ENCODE data around the gene MAB21L4. TPM values are rescaled to one million over a fixed set of nuclear protein-coding genes. Genes with fewer than 3 reads are reported as not detected.

Gene MAB21L4
- total RNA-seq, 1 experiment from 2014 or later = 0.21 TPM

DNA sequence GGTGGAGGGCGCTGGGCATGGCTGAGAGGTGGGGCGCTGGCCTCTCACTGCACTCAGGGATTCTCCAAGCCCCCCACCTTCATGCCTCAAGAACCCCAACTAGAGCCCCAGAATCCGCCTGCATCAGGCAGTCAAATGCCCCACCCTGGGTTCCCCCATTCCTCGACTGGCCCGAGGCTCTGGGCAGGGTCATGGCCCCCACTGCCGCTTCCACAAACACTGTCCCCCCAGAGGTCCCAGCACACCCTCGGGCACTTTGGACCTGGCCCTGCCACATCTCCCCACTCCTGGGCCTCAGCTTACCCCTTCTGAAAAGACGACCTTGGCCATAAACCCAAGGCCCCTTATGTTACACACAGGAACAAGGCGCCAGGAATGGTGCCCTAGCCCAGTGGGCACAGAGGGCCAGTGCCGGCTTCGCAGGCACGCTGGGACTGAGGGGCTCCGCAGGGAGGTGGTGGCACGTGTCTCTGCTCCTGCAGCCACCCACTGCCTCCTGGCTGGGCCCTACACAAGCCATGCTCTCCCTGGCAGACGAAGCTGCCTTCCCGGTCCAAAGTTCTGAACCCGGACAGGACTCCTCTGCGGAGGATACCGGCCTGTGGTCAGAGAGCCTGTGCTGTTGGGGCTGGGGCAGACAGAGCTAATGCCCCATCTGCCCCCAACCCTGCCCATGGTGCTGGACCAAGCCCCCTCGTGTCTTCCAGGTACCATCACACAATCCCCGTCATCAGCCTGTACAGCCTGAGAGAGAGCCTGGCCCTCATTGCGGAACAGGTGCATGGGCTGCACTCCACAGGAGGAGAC is 20.5 kb downstream of the MAB21L4 start:
- in situ Hi-C loops (cut with HindIII; ENCODE audit: low pct_unique_long_range_greater_than_20kb, low sequenced_read_pairs) = no loop called here
- Histone ChIP-seq H3K9me3 (ENCODE audit: control insufficient read depth, insufficient read depth, low read depth, low read length) (no peaks in the 10 kb centered on the region), H3K27me3 (ENCODE audit: control insufficient read depth, insufficient read depth, low read length) (no peaks in the 10 kb centered on the region), H3K36me3 (ENCODE audit: control insufficient read depth, insufficient read depth, low read length) (no peaks in the 10 kb centered on the region), H3K27ac (ENCODE audit: low read length) (no peak overlapping the region), H3K4me3 (ENCODE audit: low read depth in 2 of 2, low read length in 2 of 2) (no peak overlapping the region), H3K4me1 (ENCODE audit: control insufficient read depth, insufficient read depth, low read length) (no peaks in the 10 kb centered on the region)
- ChIA-PET CTCF (no interaction called here), POLR2A (no interaction called here)
- ATAC-seq (no peak), DNase-seq (ENCODE audit: low read depth, low spot score) (no peak)
- BruUV-seq (replicated peaks) = no TSS peak
- TF ChIP-seq TCF7L2 (IDR thresholded peaks at IDR 0.05; ENCODE audit: low read depth, low read length) (no peak), POLR2AphosphoS5 (IDR thresholded peaks at IDR 0.05; ENCODE audit: low read depth, low read length) (no peak), SIN3A (IDR thresholded peaks at IDR 0.05; ENCODE audit: borderline replicate concordance, insufficient read depth, low read depth, low read length) (no peak)
- TF ChIP-seq, protein P1, sequence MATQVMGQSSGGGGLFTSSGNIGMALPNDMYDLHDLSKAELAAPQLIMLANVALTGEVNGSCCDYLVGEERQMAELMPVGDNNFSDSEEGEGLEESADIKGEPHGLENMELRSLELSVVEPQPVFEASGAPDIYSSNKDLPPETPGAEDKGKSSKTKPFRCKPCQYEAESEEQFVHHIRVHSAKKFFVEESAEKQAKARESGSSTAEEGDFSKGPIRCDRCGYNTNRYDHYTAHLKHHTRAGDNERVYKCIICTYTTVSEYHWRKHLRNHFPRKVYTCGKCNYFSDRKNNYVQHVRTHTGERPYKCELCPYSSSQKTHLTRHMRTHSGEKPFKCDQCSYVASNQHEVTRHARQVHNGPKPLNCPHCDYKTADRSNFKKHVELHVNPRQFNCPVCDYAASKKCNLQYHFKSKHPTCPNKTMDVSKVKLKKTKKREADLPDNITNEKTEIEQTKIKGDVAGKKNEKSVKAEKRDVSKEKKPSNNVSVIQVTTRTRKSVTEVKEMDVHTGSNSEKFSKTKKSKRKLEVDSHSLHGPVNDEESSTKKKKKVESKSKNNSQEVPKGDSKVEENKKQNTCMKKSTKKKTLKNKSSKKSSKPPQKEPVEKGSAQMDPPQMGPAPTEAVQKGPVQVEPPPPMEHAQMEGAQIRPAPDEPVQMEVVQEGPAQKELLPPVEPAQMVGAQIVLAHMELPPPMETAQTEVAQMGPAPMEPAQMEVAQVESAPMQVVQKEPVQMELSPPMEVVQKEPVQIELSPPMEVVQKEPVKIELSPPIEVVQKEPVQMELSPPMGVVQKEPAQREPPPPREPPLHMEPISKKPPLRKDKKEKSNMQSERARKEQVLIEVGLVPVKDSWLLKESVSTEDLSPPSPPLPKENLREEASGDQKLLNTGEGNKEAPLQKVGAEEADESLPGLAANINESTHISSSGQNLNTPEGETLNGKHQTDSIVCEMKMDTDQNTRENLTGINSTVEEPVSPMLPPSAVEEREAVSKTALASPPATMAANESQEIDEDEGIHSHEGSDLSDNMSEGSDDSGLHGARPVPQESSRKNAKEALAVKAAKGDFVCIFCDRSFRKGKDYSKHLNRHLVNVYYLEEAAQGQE (IDR thresholded peaks at IDR 0.05; ENCODE audit: insufficient read depth in 1 of 2, low read depth in 2 of 2, low read length in 1 of 2) = no peak
- TF ChIP-seq, protein P2, sequence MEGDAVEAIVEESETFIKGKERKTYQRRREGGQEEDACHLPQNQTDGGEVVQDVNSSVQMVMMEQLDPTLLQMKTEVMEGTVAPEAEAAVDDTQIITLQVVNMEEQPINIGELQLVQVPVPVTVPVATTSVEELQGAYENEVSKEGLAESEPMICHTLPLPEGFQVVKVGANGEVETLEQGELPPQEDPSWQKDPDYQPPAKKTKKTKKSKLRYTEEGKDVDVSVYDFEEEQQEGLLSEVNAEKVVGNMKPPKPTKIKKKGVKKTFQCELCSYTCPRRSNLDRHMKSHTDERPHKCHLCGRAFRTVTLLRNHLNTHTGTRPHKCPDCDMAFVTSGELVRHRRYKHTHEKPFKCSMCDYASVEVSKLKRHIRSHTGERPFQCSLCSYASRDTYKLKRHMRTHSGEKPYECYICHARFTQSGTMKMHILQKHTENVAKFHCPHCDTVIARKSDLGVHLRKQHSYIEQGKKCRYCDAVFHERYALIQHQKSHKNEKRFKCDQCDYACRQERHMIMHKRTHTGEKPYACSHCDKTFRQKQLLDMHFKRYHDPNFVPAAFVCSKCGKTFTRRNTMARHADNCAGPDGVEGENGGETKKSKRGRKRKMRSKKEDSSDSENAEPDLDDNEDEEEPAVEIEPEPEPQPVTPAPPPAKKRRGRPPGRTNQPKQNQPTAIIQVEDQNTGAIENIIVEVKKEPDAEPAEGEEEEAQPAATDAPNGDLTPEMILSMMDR (IDR thresholded peaks at IDR 0.05) = no peak
- intact Hi-C loops (cut with micrococcal nuclease; ENCODE audit: unreplicated experiment) = no loop called here

GRCh38 chr2:240874715-240875227 is 21.2 kb downstream of the MAB21L4 start:
- no TSS peak for BruUV-seq (replicated peaks)
- Histone ChIP-seq H3K4me1 (ENCODE audit: control insufficient read depth, insufficient read depth, low read length) (no peaks in the 10 kb centered on the region), H3K9me3 (ENCODE audit: control insufficient read depth, insufficient read depth, low read depth, low read length) (no peaks in the 10 kb centered on the region), H3K4me3 (ENCODE audit: low read depth in 2 of 2, low read length in 2 of 2) (no peak overlapping the region), H3K36me3 (ENCODE audit: control insufficient read depth, insufficient read depth, low read length) (no peaks in the 10 kb centered on the region), H3K27me3 (ENCODE audit: control insufficient read depth, insufficient read depth, low read length) (no peaks in the 10 kb centered on the region), H3K27ac (ENCODE audit: low read length) (no peak overlapping the region)
- intact Hi-C loops (cut with micrococcal nuclease; ENCODE audit: unreplicated experiment) (no loop called here), in situ Hi-C loops (cut with HindIII; ENCODE audit: low pct_unique_long_range_greater_than_20kb, low sequenced_read_pairs) (no loop called here)
- DNase-seq (ENCODE audit: low read depth, low spot score) = no peak
- POLR2A ChIA-PET = no interaction called here
- TF ChIP-seq TCF7L2 (IDR thresholded peaks at IDR 0.05; ENCODE audit: low read depth, low read length) (no peak), SIN3A (IDR thresholded peaks at IDR 0.05; ENCODE audit: borderline replicate concordance, insufficient read depth, low read depth, low read length) (no peak), POLR2AphosphoS5 (IDR thresholded peaks at IDR 0.05; ENCODE audit: low read depth, low read length) (no peak)
- TF ChIP-seq, protein P1 (IDR thresholded peaks at IDR 0.05; ENCODE audit: insufficient read depth in 1 of 2, low read depth in 2 of 2, low read length in 1 of 2) = no peak
- TF ChIP-seq, protein P2 (IDR thresholded peaks at IDR 0.05) = no peak
- ATAC-seq = no peak
- CTCF ChIA-PET = no interaction called here
